Neural crest cell (in vitro differentiated cells): Measurements from ENCODE around the gene NR2F2. TPM values are rescaled to one million over a fixed set of nuclear protein-coding genes. Genes with fewer than 3 reads are reported as not detected.

ENCODE experiments used
- DNase-seq: peaks from one replicate; pipeline ENCODE4 v3.0.0; 2021; ENCODE audit warnings: low read depth, mixed read lengths, low spot score
- H3K27ac Mint-ChIP-seq: one replicate; pipeline ENCODE4 v1.8.0; 2021; ENCODE audit warnings: mild to moderate bottlenecking, mixed read lengths; ENCODE audit not compliant: unreplicated experiment
- H3K27me3 Mint-ChIP-seq: 2 replicates; pipeline ENCODE4 v1.8.0; 2021; ENCODE audit warnings: low read depth, mild to moderate bottlenecking, mixed read lengths
- H3K36me3 Mint-ChIP-seq: 2 replicates; pipeline ENCODE4 v1.8.0; 2021; ENCODE audit warnings: low read depth, mild to moderate bottlenecking, mixed read lengths
- H3K4me1 Mint-ChIP-seq: 2 replicates; pipeline ENCODE4 v1.8.0; 2021; ENCODE audit warnings: mixed read lengths
- H3K4me3 Mint-ChIP-seq: one replicate; pipeline ENCODE4 v1.8.0; 2021; ENCODE audit warnings: mild to moderate bottlenecking, mixed read lengths
- H3K9me3 Mint-ChIP-seq: 2 replicates; pipeline ENCODE4 v1.8.0; 2021; ENCODE audit warnings: mixed read lengths
- CTCF ChIP-seq: fragments of 200-600 bp; sonication (generic); conservative IDR thresholded peaks from 2 replicates; pipeline ENCODE4 v1.5.0; 2021; ENCODE audit warnings: antibody characterized with exemption, mild to moderate bottlenecking
- total RNA-seq: library from RNA; stranded (reverse); gene quantifications from 2 replicates; pipeline ENCODE4 v1.2.1, GENCODE V29; 2021

NR2F2 gene
- total RNA-seq, 1 donor from 2014 or later = 147 TPM

GRCh38 chr15:96293441-96293840 is 37.1 kb upstream of the NR2F2 start:
- Mint-ChIP-seq H3K9me3 (peaks cover 7% of the 10 kb centered on the region), H3K4me3 (no peak overlapping the region), H3K27me3 (no peaks in the 10 kb centered on the region), H3K36me3 (peaks cover 24% of the 10 kb centered on the region), H3K4me1 (peaks cover 19% of the 10 kb centered on the region), H3K27ac (no peak overlapping the region)
- DNase-seq = no peak
- TF ChIP-seq CTCF = no peak

- Mint-ChIP-seq H3K4me1 (peaks cover 19% of the 10 kb centered on the region), H3K9me3 (peaks cover 10% of the 10 kb centered on the region), H3K27ac (no peak overlapping the region), H3K36me3 (peaks cover 33% of the 10 kb centered on the region), H3K27me3 (no peaks in the 10 kb centered on the region), H3K4me3 (no peak overlapping the region)
- no peak for TF ChIP-seq CTCF
- DNase-seq = no peak
These were observed 35.7 kb upstream of the NR2F2 start for GRCh38 chr15:96294766-96295165.

GRCh38 chr15:96296264-96296663 is 34.2 kb upstream of the NR2F2 start:
- Mint-ChIP-seq H3K4me3 (no peak overlapping the region), H3K27me3 (no peaks in the 10 kb centered on the region), H3K27ac (no peak overlapping the region), H3K4me1 (peaks cover 27% of the 10 kb centered on the region), H3K9me3 (peaks cover 10% of the 10 kb centered on the region), H3K36me3 (peaks cover 45% of the 10 kb centered on the region)
- no peak for TF ChIP-seq CTCF
- DNase-seq = no peak

- H3K36me3 Mint-ChIP-seq = peaks cover 48% of the 10 kb centered on the region
- no peak for TF ChIP-seq CTCF
- no peak overlapping the region for H3K4me3 Mint-ChIP-seq
- H3K9me3 Mint-ChIP-seq = peaks cover 10% of the 10 kb centered on the region
- no peak for DNase-seq
- no peaks in the 10 kb centered on the region for H3K27me3 Mint-ChIP-seq
- H3K27ac Mint-ChIP-seq = no peak overlapping the region
- peaks cover 30% of the 10 kb centered on the region for H3K4me1 Mint-ChIP-seq
These were observed 32.7 kb upstream of the NR2F2 start for GRCh38 chr15:96297783-96298182.

- peaks cover 50% of the 10 kb centered on the region for H3K36me3 Mint-ChIP-seq
- H3K4me3 Mint-ChIP-seq = no peak overlapping the region
- no peak for TF ChIP-seq CTCF
- H3K27me3 Mint-ChIP-seq = no peaks in the 10 kb centered on the region
- H3K27ac Mint-ChIP-seq = no peak overlapping the region
- H3K4me1 Mint-ChIP-seq = peaks cover 31% of the 10 kb centered on the region
- peaks cover 10% of the 10 kb centered on the region for H3K9me3 Mint-ChIP-seq
- DNase-seq = no peak
These were observed 32.3 kb upstream of the NR2F2 start for GRCh38 chr15:96298217-96298616.

GRCh38 chr15:96300836-96301235 is 29.7 kb upstream of the NR2F2 start:
- Mint-ChIP-seq H3K4me1 (peaks cover 23% of the 10 kb centered on the region), H3K4me3 (no peak overlapping the region), H3K9me3 (peaks cover 11% of the 10 kb centered on the region), H3K27ac (peak overlapping the region; percentile 30), H3K36me3 (peaks cover 58% of the 10 kb centered on the region), H3K27me3 (no peaks in the 10 kb centered on the region)
- no peak for TF ChIP-seq CTCF
- DNase-seq = no peak
